HCT116 (cell line): ENCODE results near the gene CYBA. TPM values are rescaled to one million over a fixed set of nuclear protein-coding genes. Genes with fewer than 3 reads are reported as not detected.

Experiments used
- ATAC-seq: fragments of 200-7000 bp; cut with Tn5 transposase; 2 replicates; pipeline ENCODE4 v1.9.1; 2020; ENCODE audit warnings: mild to moderate bottlenecking, moderate library complexity
- BruUV-seq: library from RNA; stranded (reverse); fragments of 400-500 nt; replicated peaks from 2 replicates; lab custom pipeline; 2021; lab: Mats Ljungman, UMichigan
- CTCF ChIA-PET: fragments of 300-600 bp; sonication (Branson Sonifier 250); formaldehyde crosslinking; loops from one replicate; lab custom pipeline; 2021; ENCODE audit warnings: antibody characterized with exemption; lab: Charles Lee
- POLR2A ChIA-PET: fragments of 300-600, 350-600 bp; sonication (Branson Sonifier 250); formaldehyde crosslinking; loops from one replicate; lab custom pipeline; 2021; ENCODE audit warnings: antibody characterized with exemption; lab: Charles Lee
- RAD21 ChIA-PET, 2 experiments: fragments of 300-600 bp; sonication (Branson Sonifier 250); formaldehyde crosslinking; loops; one replicate each; lab custom pipeline; 2023; ENCODE audit warnings: low total read pairs in 2 of 2; ENCODE audit not compliant: uncharacterized antibody in 2 of 2, unreplicated experiment in 2 of 2, low non-redundant PET in 1 of 2; lab: Charles Lee
- DNase-seq: peaks from one replicate; pipeline ENCODE4 v3.0.0-alpha.2; 2010; ENCODE audit warnings: low read depth, low spot score
- H2AFZ ChIP-seq: fragments of 200-600 bp; shearing (Covaris generic), sonication (generic); 2 replicates; pipeline ENCODE4 v1.6.1; 2017; ENCODE audit warnings: low read depth, mixed run types, mixed read lengths, antibody characterized with exemption, low read length; ENCODE audit not compliant: poor library complexity, severe bottlenecking
- H3K27ac ChIP-seq: 2 replicates; pipeline ENCODE4 v1.5.1; 2012; ENCODE audit warnings: low read depth, low read length
- H3K27me3 ChIP-seq: fragments of 200-600 bp; sonication (generic); 2 replicates; pipeline ENCODE4 v1.6.1; 2016; ENCODE audit warnings: mixed run types, low read length, mixed read lengths; ENCODE audit not compliant: insufficient read depth
- H3K36me3 ChIP-seq, 2 experiments: fragments of 200-500 bp in 1 of 2; fragments of 200-600 bp in 1 of 2; sonication (Bioruptor generic) in 1 of 2; sonication (generic) in 1 of 2; 2 replicates each; pipeline versions ENCODE4 v1.5.1 to v1.6.1; 2014 to 2016; ENCODE audit warnings: low read length in 2 of 2, inconsistent platforms in 1 of 2, mixed read lengths in 1 of 2, mixed run types in 1 of 2; ENCODE audit not compliant: insufficient read depth in 2 of 2, control insufficient read depth in 1 of 2
- H3K4me1 ChIP-seq, 2 experiments: fragments of 200-600 bp in 1 of 2; sonication (generic) in 1 of 2; 2 replicates each; pipeline versions ENCODE4 v1.5.1 to v1.6.1; 2012 to 2017; ENCODE audit warnings: low read length in 2 of 2, inconsistent platforms in 1 of 2, mild to moderate bottlenecking in 1 of 2, mixed read lengths in 1 of 2, mixed run types in 1 of 2, moderate library complexity in 1 of 2; ENCODE audit not compliant: insufficient read depth in 2 of 2, control insufficient read depth in 1 of 2
- H3K4me2 ChIP-seq: fragments of 200-600 bp; sonication (generic); 2 replicates; pipeline ENCODE4 v1.6.1; 2017; ENCODE audit warnings: mixed run types, low read length, mixed read lengths
- H3K4me3 ChIP-seq, 2 experiments: fragments of 200-600 bp in 1 of 2; sonication (generic) in 1 of 2; replicated peaks in 1 of 2; 2 replicates each; pipeline ENCODE4 v1.5.1; 2011 to 2016; ENCODE audit warnings: low read length in 2 of 2, control low read depth in 1 of 2, low read depth in 1 of 2, mild to moderate bottlenecking in 1 of 2, mixed read lengths in 1 of 2, mixed run types in 1 of 2
- H3K79me2 ChIP-seq: fragments of 200-600 bp; sonication (generic); 2 replicates; pipeline ENCODE4 v1.6.1; 2017; ENCODE audit warnings: mild to moderate bottlenecking, mixed run types, low read length, moderate library complexity, mixed read lengths; ENCODE audit not compliant: insufficient read depth
- H3K9ac ChIP-seq: fragments of 200-600 bp; sonication (generic); 2 replicates; pipeline ENCODE4 v1.6.1; 2016; ENCODE audit warnings: low read length, mixed read lengths
- H3K9me2 ChIP-seq: fragments of 200-600 bp; sonication (generic), shearing (Covaris generic); 2 replicates; pipeline ENCODE4 v1.6.1; 2017; ENCODE audit warnings: mixed run types, mild to moderate bottlenecking, moderate library complexity; ENCODE audit not compliant: insufficient read depth
- H3K9me3 ChIP-seq, 2 experiments: fragments of 200-500 bp in 1 of 2; fragments of 200-600 bp in 1 of 2; sonication (Bioruptor generic) in 1 of 2; sonication (generic) in 1 of 2; 2 replicates each; pipeline ENCODE4 v1.6.1; 2014 to 2017; ENCODE audit warnings: low read length in 2 of 2, mixed read lengths in 2 of 2, inconsistent platforms in 1 of 2, low read depth in 1 of 2, mild to moderate bottlenecking in 1 of 2, mixed run types in 1 of 2, moderate library complexity in 1 of 2; ENCODE audit not compliant: control insufficient read depth in 1 of 2, insufficient read depth in 1 of 2
- H4K20me1 ChIP-seq: fragments of 200-600 bp; sonication (generic), shearing (Covaris generic); 2 replicates; pipeline ENCODE4 v1.6.1; 2017; ENCODE audit warnings: mixed run types, mild to moderate bottlenecking, moderate library complexity; ENCODE audit not compliant: insufficient read depth
- CBX3 ChIP-seq: IDR thresholded peaks from 2 replicates; pipeline ENCODE4 v1.6.1; 2012; ENCODE audit warnings: low read depth
- CEBPB ChIP-seq: IDR thresholded peaks from 2 replicates; pipeline ENCODE4 v1.6.1; 2012; ENCODE audit warnings: low read depth
- EGR1 ChIP-seq: IDR thresholded peaks from 2 replicates; pipeline ENCODE4 v1.6.1; 2012; ENCODE audit warnings: low read depth
- EZH2 ChIP-seq: fragments of 200-600 bp; sonication (generic); IDR thresholded peaks from 2 replicates; pipeline ENCODE4 v1.6.1; 2017; ENCODE audit warnings: antibody characterized with exemption, mixed run types
- FOSL1 ChIP-seq: IDR thresholded peaks from 2 replicates; pipeline ENCODE4 v1.6.1; 2012; ENCODE audit warnings: low read depth
- JUND ChIP-seq: IDR thresholded peaks from 2 replicates; pipeline ENCODE4 v1.6.1; 2012
- RAD21 ChIP-seq: IDR thresholded peaks from 2 replicates; pipeline ENCODE4 v1.6.1; 2012; ENCODE audit warnings: low read depth, mild to moderate bottlenecking
- ZFX ChIP-seq: fragments of 450-650 bp; IDR thresholded peaks from 2 replicates; pipeline ENCODE4 v1.6.1; 2017
- intact Hi-C: fragments of 100-400 bp; cut with micrococcal nuclease; formaldehyde crosslinking; loops from 2 replicates; pipeline ENCODE4 v1.10.0; 2022
- total RNA-seq: library from RNA; stranded (reverse); gene quantifications from one replicate; pipeline ENCODE4 v1.2.1, GENCODE V29; 2021; ENCODE audit not compliant: unreplicated experiment
- TF ChIP-seq, protein P1 (sequence below): IDR thresholded peaks from 2 replicates; pipeline ENCODE4 v1.6.1; 2012

Gene CYBA
- total RNA-seq, 1 experiment from 2014 or later: 321 TPM

DNA sequence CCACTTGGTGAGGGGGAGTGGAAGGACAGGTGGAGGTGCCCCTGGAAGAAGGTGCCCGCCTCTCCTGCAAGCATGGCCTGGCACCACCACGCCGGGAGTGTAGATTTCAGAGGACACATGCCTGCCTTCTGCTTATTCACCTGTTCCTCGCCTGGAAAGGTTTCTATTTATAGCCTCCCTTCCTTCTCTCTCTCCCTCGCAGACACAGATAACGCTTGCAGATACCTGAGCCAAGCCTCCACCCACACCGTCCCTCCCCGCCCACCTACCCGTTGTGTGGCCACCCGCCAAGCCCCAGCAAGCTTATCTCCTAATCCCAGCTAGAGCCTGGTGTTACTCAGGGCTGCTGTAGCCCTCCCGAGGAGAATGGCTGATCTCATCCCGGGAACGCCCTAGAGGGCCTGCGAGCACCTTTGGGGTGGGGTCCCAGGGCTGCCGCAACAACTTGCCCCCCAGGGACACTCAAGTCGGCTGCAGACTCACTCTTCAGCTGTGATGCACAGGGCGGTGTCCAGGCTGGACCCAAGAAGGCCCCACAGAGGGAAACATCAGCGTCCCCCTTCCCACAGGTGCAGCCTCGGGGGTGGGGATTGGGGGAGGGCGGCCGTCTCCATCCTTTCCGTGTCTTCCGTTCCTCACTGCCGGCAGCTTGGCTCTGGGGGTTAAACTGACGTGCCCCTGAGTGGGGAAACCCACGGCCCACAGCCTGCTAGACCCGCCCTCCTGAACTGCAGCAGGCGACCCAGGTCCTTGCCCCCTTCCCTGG, 37.3 kb upstream of the CYBA start:
- ChIA-PET RAD21 (no interaction called here), CTCF (interaction anchor here (1.2 to 1.6 kb wide), 2 partner anchors 15 to 49 kb away, joined by 3 to 5 read pairs; no protein-coding TSS in a partner anchor), POLR2A (no interaction called here)
- BruUV-seq: no TSS peak
- Histone ChIP-seq H3K36me3 (no peaks in the 10 kb centered on the region), H3K9ac (no peak overlapping the region), H2AFZ (no peak overlapping the region), H3K4me2 (peak overlapping the region; percentile 46), H3K79me2 (no peaks in the 10 kb centered on the region), H3K27me3 (no peaks in the 10 kb centered on the region), H4K20me1 (no peaks in the 10 kb centered on the region), H3K27ac (no peak overlapping the region), H3K9me2 (no peaks in the 10 kb centered on the region), H3K4me1 (peaks cover 25 to 38% of the 10 kb centered on the region in 2 experiments), H3K9me3 (no peaks in the 10 kb centered on the region), H3K4me3 (no peak overlapping the region)
- intact Hi-C loops: no loop called here
- TF ChIP-seq CBX3: no peak
- no peak for TF ChIP-seq CEBPB
- ATAC-seq (no peak), DNase-seq (no peak)

- no TSS peak for BruUV-seq
- H3K79me2 ChIP-seq: no peaks in the 10 kb centered on the region
- H3K27me3 ChIP-seq: no peaks in the 10 kb centered on the region
- no peaks in the 10 kb centered on the region for H3K9me2 ChIP-seq
- H3K4me1 ChIP-seq: peaks cover 25 to 38% of the 10 kb centered on the region in 2 experiments
- H3K4me2 ChIP-seq: peak overlapping the region; percentile 46
- CTCF ChIA-PET: interaction anchor here (0.6 to 1.6 kb wide), 3 partner anchors 15 to 98 kb away, joined by 3 to 5 read pairs (median 3); no protein-coding TSS in a partner anchor
- ATAC-seq: no peak
- RAD21 ChIA-PET: no interaction called here
- no peak overlapping the region for H3K27ac ChIP-seq
- no peak overlapping the region for H2AFZ ChIP-seq
- POLR2A ChIA-PET: no interaction called here
- no peaks in the 10 kb centered on the region for H4K20me1 ChIP-seq
- intact Hi-C loops: no loop called here
- H3K9me3 ChIP-seq: no peaks in the 10 kb centered on the region
- H3K9ac ChIP-seq: no peak overlapping the region
- no peaks in the 10 kb centered on the region for H3K36me3 ChIP-seq
- TF ChIP-seq, protein P1, sequence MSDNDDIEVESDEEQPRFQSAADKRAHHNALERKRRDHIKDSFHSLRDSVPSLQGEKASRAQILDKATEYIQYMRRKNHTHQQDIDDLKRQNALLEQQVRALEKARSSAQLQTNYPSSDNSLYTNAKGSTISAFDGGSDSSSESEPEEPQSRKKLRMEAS: no peak
- TF ChIP-seq FOSL1: no peak
- TF ChIP-seq ZFX: no peak
- TF ChIP-seq EGR1: no peak
- no peak for TF ChIP-seq JUND
- TF ChIP-seq EZH2: no peak
- TF ChIP-seq RAD21: no peak
- H3K4me3 ChIP-seq: no peak overlapping the region
- no peak for DNase-seq
Observed at GRCh38 chr16:88687676-88688012, 36.8 kb upstream of the CYBA start.
